ENCODE measurements around the gene SERPINF2. TPM values are rescaled to one million over a fixed set of nuclear protein-coding genes. Genes with fewer than 3 reads are reported as not detected.

SERPINF2 gene
- total RNA-seq, 1 experiment from 2014 or later, result 59.9 TPM

GRCh38 chr17:1774390-1775176 lies 31.9 kb downstream of the SERPINF2 start:
- peaks cover 86% of the 10 kb centered on the region for H3K36me3 Mint-ChIP-seq (ENCODE audit: insufficient read depth, unreplicated experiment)
- Histone ChIP-seq H3K4me1 (peaks cover 25% of the 10 kb centered on the region), H3K27me3 (replicated peaks; ENCODE audit: control insufficient read depth, insufficient read depth, low read length) (no peaks in the 10 kb centered on the region), H3K4me3 (ENCODE audit: low read depth, low read length) (no peak overlapping the region), H3K9me3 (no peaks in the 10 kb centered on the region), H3K36me3 (ENCODE audit: control insufficient read depth, insufficient read depth, low read length) (no peaks in the 10 kb centered on the region; the same call in 1 of the 2 replicates)
- intact Hi-C loops (cut with micrococcal nuclease; ENCODE audit: unreplicated experiment), result no loop called here
- ChIA-PET CTCF (no interaction called here), POLR2A (no interaction called here)
- peak overlapping the region; percentile 32 for H3K27ac Mint-ChIP-seq (ENCODE audit: unreplicated experiment)
- no peak for TF ChIP-seq CTCF (IDR thresholded peaks at IDR 0.05; ENCODE audit: insufficient read depth in 1 of 2, low read depth in 1 of 2, low read length in 1 of 2, severe bottlenecking in 1 of 2, unreplicated experiment in 1 of 2)
- H3K4me3 Mint-ChIP-seq (ENCODE audit: unreplicated experiment), result no peak overlapping the region
- no peaks in the 10 kb centered on the region for H3K9me3 Mint-ChIP-seq (ENCODE audit: unreplicated experiment)
- no peaks in the 10 kb centered on the region for H3K27me3 Mint-ChIP-seq (ENCODE audit: insufficient read depth, unreplicated experiment)
- no TSS peak for BruUV-seq (replicated peaks)
- DNase-seq, result no peak
- peaks cover 12% of the 10 kb centered on the region for H3K4me1 Mint-ChIP-seq (ENCODE audit: low read depth, unreplicated experiment)

DNA sequence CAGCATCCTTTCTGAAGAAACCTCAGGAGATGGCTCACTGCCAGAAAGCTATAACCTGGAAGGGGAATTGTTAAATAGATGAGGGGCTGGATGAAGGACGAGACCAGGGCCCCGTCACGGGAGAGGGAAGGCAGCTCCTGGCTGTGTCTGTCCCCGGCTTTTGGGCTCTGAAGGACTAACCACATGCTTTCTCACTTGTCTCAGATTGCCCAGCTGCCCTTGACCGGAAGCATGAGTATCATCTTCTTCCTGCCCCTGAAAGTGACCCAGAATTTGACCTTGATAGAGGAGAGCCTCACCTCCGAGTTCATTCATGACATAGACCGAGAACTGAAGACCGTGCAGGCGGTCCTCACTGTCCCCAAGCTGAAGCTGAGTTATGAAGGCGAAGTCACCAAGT lies 33.7 kb downstream of the SERPINF2 start:
- no peaks in the 10 kb centered on the region for H3K27me3 Mint-ChIP-seq (ENCODE audit: insufficient read depth, unreplicated experiment)
- no peaks in the 10 kb centered on the region for H3K27me3 ChIP-seq (replicated peaks; ENCODE audit: control insufficient read depth, insufficient read depth, low read length)
- H3K36me3 Mint-ChIP-seq (ENCODE audit: insufficient read depth, unreplicated experiment), result peaks cover 85% of the 10 kb centered on the region
- BruUV-seq (replicated peaks), result no TSS peak
- no peak for TF ChIP-seq CTCF (IDR thresholded peaks at IDR 0.05; ENCODE audit: insufficient read depth in 1 of 2, low read depth in 1 of 2, low read length in 1 of 2, severe bottlenecking in 1 of 2, unreplicated experiment in 1 of 2)
- peaks cover 9% of the 10 kb centered on the region for H3K4me1 ChIP-seq
- H3K27ac Mint-ChIP-seq (ENCODE audit: unreplicated experiment), result no peak overlapping the region
- intact Hi-C loops (cut with micrococcal nuclease; ENCODE audit: unreplicated experiment), result no loop called here
- H3K4me3 ChIP-seq (ENCODE audit: low read depth, low read length), result no peak overlapping the region
- no peaks in the 10 kb centered on the region for H3K9me3 ChIP-seq
- H3K4me1 Mint-ChIP-seq (ENCODE audit: low read depth, unreplicated experiment), result no peaks in the 10 kb centered on the region
- H3K36me3 ChIP-seq (ENCODE audit: control insufficient read depth, insufficient read depth, low read length), result no peaks in the 10 kb centered on the region; the same call in 1 of the 2 replicates
- POLR2A ChIA-PET, result interaction anchor here (0.6 kb wide), 2 partner anchors 40 to 43 kb away, joined by 3 to 10 read pairs; no protein-coding TSS in a partner anchor
- H3K4me3 Mint-ChIP-seq (ENCODE audit: unreplicated experiment), result no peak overlapping the region
- no peak for DNase-seq
- CTCF ChIA-PET, result no interaction called here
- no peaks in the 10 kb centered on the region for H3K9me3 Mint-ChIP-seq (ENCODE audit: unreplicated experiment)

DNA sequence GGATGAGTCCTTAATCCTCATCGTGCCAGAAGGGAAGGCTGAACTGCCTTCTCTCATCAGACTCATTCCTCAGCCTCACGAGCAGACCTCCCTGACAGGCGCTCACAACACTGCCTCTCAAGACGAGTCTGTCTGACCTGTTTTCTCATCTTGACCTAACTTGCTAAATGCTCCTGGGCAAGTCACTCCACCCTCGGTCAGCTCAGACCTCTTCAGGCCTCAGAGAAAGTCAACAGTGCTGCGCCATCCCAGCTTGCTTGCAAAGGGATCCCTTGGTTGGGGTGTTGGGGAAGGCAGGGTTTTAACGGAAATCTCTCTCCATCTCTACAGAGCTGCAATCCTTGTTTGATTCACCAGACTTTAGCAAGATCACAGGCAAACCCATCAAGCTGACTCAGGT lies 34.2 kb downstream of the SERPINF2 start:
- no peak overlapping the region for H3K4me3 Mint-ChIP-seq (ENCODE audit: unreplicated experiment)
- Histone ChIP-seq H3K9me3 (no peaks in the 10 kb centered on the region), H3K4me3 (ENCODE audit: low read depth, low read length) (no peak overlapping the region), H3K4me1 (peaks cover 6% of the 10 kb centered on the region; the same call in 1 of the 2 replicates), H3K27me3 (replicated peaks; ENCODE audit: control insufficient read depth, insufficient read depth, low read length) (no peaks in the 10 kb centered on the region), H3K36me3 (ENCODE audit: control insufficient read depth, insufficient read depth, low read length) (no peaks in the 10 kb centered on the region; the same call in 1 of the 2 replicates)
- DNase-seq, result no peak
- H3K9me3 Mint-ChIP-seq (ENCODE audit: unreplicated experiment), result no peaks in the 10 kb centered on the region
- no peak overlapping the region for H3K27ac Mint-ChIP-seq (ENCODE audit: unreplicated experiment)
- TF ChIP-seq CTCF (IDR thresholded peaks at IDR 0.05; ENCODE audit: insufficient read depth in 1 of 2, low read depth in 1 of 2, low read length in 1 of 2, severe bottlenecking in 1 of 2, unreplicated experiment in 1 of 2), result no peak
- H3K36me3 Mint-ChIP-seq (ENCODE audit: insufficient read depth, unreplicated experiment), result peaks cover 86% of the 10 kb centered on the region
- intact Hi-C loops (cut with micrococcal nuclease; ENCODE audit: unreplicated experiment), result no loop called here
- ChIA-PET CTCF (no interaction called here), POLR2A (interaction anchor here (0.6 kb wide), 1 partner anchor 40 kb away, joined by 12 read pairs; no protein-coding TSS in a partner anchor)
- BruUV-seq (replicated peaks), result no TSS peak
- no peaks in the 10 kb centered on the region for H3K4me1 Mint-ChIP-seq (ENCODE audit: low read depth, unreplicated experiment)
- no peaks in the 10 kb centered on the region for H3K27me3 Mint-ChIP-seq (ENCODE audit: insufficient read depth, unreplicated experiment)
